Fibroblast of villous mesenchyme (primary cell): ENCODE results near the gene TMPRSS2. TPM values are rescaled to one million over a fixed set of nuclear protein-coding genes. Genes with fewer than 3 reads are reported as not detected.

Experiments used
- DNase-seq: peaks from one replicate; pipeline ENCODE4 v3.0.0-alpha.2; 2010; ENCODE audit warnings: low read depth
- H3K4me3 ChIP-seq: 2 replicates; pipeline ENCODE4 v1.5.1; 2011; ENCODE audit warnings: low read depth, mild to moderate bottlenecking, low read length
- CTCF ChIP-seq: IDR thresholded peaks from 2 replicates; pipeline ENCODE4 v1.5.1; 2012; ENCODE audit warnings: low read depth, mild to moderate bottlenecking, low read length; ENCODE audit not compliant: insufficient read depth
- total RNA-seq: library from RNA; depleted of rRNA; stranded (reverse); fragments of >200 nt; gene quantifications from 2 replicates; pipeline ENCODE4 v1.2.3, GENCODE V29; 2012

TMPRSS2 gene
- total RNA-seq, 1 donor, result not detected

- DNase-seq, result no peak
- TF ChIP-seq CTCF, result no peak
- no peak overlapping the region for H3K4me3 ChIP-seq
Measured at GRCh38 chr21:41506005-41506594, 1.9 kb downstream of the TMPRSS2 start.

GRCh38 chr21:41504030-41504429, 3.9 kb downstream of the TMPRSS2 start:
- H3K4me3 ChIP-seq, result no peak overlapping the region
- TF ChIP-seq CTCF, result no peak
- no peak for DNase-seq

GRCh38 chr21:41503331-41503730, 4.6 kb downstream of the TMPRSS2 start:
- H3K4me3 ChIP-seq, result no peak overlapping the region
- TF ChIP-seq CTCF, result no peak
- no peak for DNase-seq

- no peak for TF ChIP-seq CTCF
- DNase-seq, result no peak
- no peak overlapping the region for H3K4me3 ChIP-seq
Measured at GRCh38 chr21:41501919-41502318, 6.0 kb downstream of the TMPRSS2 start.

- no peak for TF ChIP-seq CTCF
- H3K4me3 ChIP-seq, result no peak overlapping the region
- no peak for DNase-seq
Measured at GRCh38 chr21:41500931-41501381, 7.0 kb downstream of the TMPRSS2 start.

- TF ChIP-seq CTCF, result no peak
- no peak for DNase-seq
- no peak overlapping the region for H3K4me3 ChIP-seq
Measured at GRCh38 chr21:41500363-41500762, 7.6 kb downstream of the TMPRSS2 start.

- H3K4me3 ChIP-seq, result no peak overlapping the region
- TF ChIP-seq CTCF, result no peak
- DNase-seq, result no peak
Measured at GRCh38 chr21:41499920-41500319, 8.0 kb downstream of the TMPRSS2 start.
